ENCODE measurements around the gene ANO9.

DNA sequence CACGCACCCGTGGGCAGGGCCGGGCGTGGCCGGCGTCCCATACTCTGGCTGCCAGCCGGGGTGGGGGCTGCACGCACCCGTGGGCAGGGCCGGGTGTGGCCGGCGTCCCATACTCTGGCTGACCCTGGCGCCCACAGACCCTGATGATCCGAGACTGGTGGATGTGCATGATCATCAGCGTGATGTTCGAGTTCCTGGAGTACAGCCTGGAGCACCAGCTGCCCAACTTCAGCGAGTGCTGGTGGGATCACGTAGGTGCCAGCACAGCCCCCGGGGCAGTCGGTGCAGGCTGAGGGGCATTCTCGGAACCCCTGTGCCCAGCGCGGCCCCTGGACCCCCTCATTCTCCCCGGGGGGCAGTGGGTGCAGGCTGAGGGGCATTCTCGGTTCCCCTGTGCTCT is 46.3 kb upstream of the ANO9 start:
- TF ChIP-seq CTCF (IDR thresholded peaks at IDR 0.05) = no peak
- TF ChIP-seq POLR2A (IDR thresholded peaks at IDR 0.05) = no peak
